Keratinocyte (primary cell): Measurements from ENCODE around the gene PTPRZ1. TPM values are rescaled to one million over a fixed set of nuclear protein-coding genes. Genes with fewer than 3 reads are reported as not detected.

ENCODE experiments used
- DNase-seq: peaks from one replicate; pipeline ENCODE4 v3.0.0-alpha.2; 2011; ENCODE audit warnings: low read depth, missing footprints, low spot score
- FAIRE-seq: peaks from 2 replicates; lab custom pipeline; 2011; peaks lifted over from hg19 to GRCh38; lab: Jason Lieb, UNC
- H2AFZ ChIP-seq: 2 replicates; pipeline ENCODE4 v1.6.0; 2012; ENCODE audit warnings: low read length, control low read depth, inconsistent platforms; ENCODE audit not compliant: control insufficient read depth
- H3K27ac ChIP-seq: 2 replicates; pipeline ENCODE4 v1.5.1; 2011; ENCODE audit warnings: low read length; ENCODE audit not compliant: control insufficient read depth, insufficient read depth
- H3K27me3 ChIP-seq: 3 replicates; pipeline ENCODE4 v1.6.0; 2011; ENCODE audit warnings: low read length; ENCODE audit not compliant: control insufficient read depth, insufficient read depth; ENCODE audit errors: extremely low read depth
- H3K36me3 ChIP-seq, 2 experiments: 2 replicates in 1 of 2; 3 replicates in 1 of 2; pipeline ENCODE4 v1.5.1; 2011; ENCODE audit warnings: low read length in 2 of 2, mild to moderate bottlenecking in 1 of 2; ENCODE audit not compliant: control insufficient read depth in 2 of 2, insufficient read depth in 2 of 2; ENCODE audit errors: extremely low read depth in 1 of 2
- H3K4me1 ChIP-seq: 3 replicates; pipeline ENCODE4 v1.5.1; 2011; ENCODE audit warnings: low read length; ENCODE audit not compliant: control insufficient read depth, insufficient read depth; ENCODE audit errors: extremely low read depth
- H3K4me2 ChIP-seq: 3 replicates; pipeline ENCODE4 v1.6.0; 2011; ENCODE audit warnings: low read depth, low read length; ENCODE audit not compliant: control insufficient read depth, insufficient read depth; ENCODE audit errors: extremely low read depth
- H3K4me3 ChIP-seq, 3 experiments: fragments of 200-600 bp in 1 of 3; sonication (generic) in 1 of 3; 2 replicates in 2 of 3; 3 replicates in 1 of 3; pipeline ENCODE4 v1.5.1; 2011 to 2016; ENCODE audit warnings: low read length in 3 of 3, mild to moderate bottlenecking in 3 of 3, control low read depth in 2 of 3, inconsistent platforms in 1 of 3, low read depth in 1 of 3, mixed read lengths in 1 of 3, mixed run types in 1 of 3, moderate library complexity in 1 of 3; ENCODE audit not compliant: control insufficient read depth in 2 of 3, insufficient read depth in 2 of 3; ENCODE audit errors: extremely low read depth in 1 of 3
- H3K79me2 ChIP-seq: 2 replicates; pipeline ENCODE4 v1.6.0; 2012; ENCODE audit warnings: low read length; ENCODE audit not compliant: control insufficient read depth, insufficient read depth
- H3K9ac ChIP-seq: 3 replicates; pipeline ENCODE4 v1.6.0; 2011; ENCODE audit warnings: low read length; ENCODE audit not compliant: control insufficient read depth, insufficient read depth; ENCODE audit errors: extremely low read depth
- H3K9me1 ChIP-seq: 3 replicates; pipeline ENCODE4 v1.6.0; 2011; ENCODE audit warnings: low read length; ENCODE audit not compliant: control insufficient read depth, insufficient read depth; ENCODE audit errors: extremely low read depth
- H3K9me3 ChIP-seq: 2 replicates; pipeline ENCODE4 v1.5.1; 2012; ENCODE audit warnings: low read depth, low read length; ENCODE audit not compliant: control insufficient read depth
- H4K20me1 ChIP-seq: 3 replicates; pipeline ENCODE4 v1.6.0; 2011; ENCODE audit warnings: low read length; ENCODE audit not compliant: control insufficient read depth, insufficient read depth; ENCODE audit errors: extremely low read depth
- EZH2 ChIP-seq: IDR thresholded peaks from one replicate; pipeline ENCODE4 v1.6.1; 2012; ENCODE audit warnings: inconsistent platforms, mild to moderate bottlenecking, low read length, moderate library complexity
- dilution Hi-C: fragments of 300-500 bp; cut with MboI; formaldehyde crosslinking; loops from one replicate; pipeline ENCODE4 v1.7.0; 2020; ENCODE audit warnings: low sequenced_read_pairs; ENCODE audit not compliant: extremely low pct_ligation_motif_present
- polyA plus RNA-seq, 5 experiments: library from polyadenylated mRNA; depleted of rRNA in 3 of 5; stranded (reverse) in 3 of 5; stranded (forward) in 1 of 5; unstranded in 1 of 5; fragments of >200 nt; gene quantifications; 1 replicate in 1 of 5; 2 replicates in 3 of 5; 3 replicates in 1 of 5; pipeline versions ENCODE4 v1.2.1 to v1.2.3, GENCODE V29; 2011 to 2012; ENCODE audit warnings: missing spikeins in 2 of 5, low read depth in 1 of 5, low replicate concordance in 1 of 5
- TF ChIP-seq, protein P1 (sequence below), 3 experiments: IDR thresholded peaks in 1 of 3; conservative IDR thresholded peaks in 1 of 3; optimal IDR thresholded peaks in 1 of 3; 2 replicates in 2 of 3; 3 replicates in 1 of 3; pipeline versions ENCODE3 to v1.5.1; 2011; ENCODE audit warnings: low read length in 3 of 3, mild to moderate bottlenecking in 3 of 3, moderate library complexity in 2 of 3, control low read depth in 1 of 3, inconsistent platforms in 1 of 3; ENCODE audit not compliant: insufficient read depth in 2 of 3; ENCODE audit errors: extremely low read depth in 1 of 3

PTPRZ1 gene
- polyA plus RNA-seq, 1 donor (not counting 4 experiments of a cell fraction or from before 2014, with no cell fraction given), result 58.3 TPM

DNA sequence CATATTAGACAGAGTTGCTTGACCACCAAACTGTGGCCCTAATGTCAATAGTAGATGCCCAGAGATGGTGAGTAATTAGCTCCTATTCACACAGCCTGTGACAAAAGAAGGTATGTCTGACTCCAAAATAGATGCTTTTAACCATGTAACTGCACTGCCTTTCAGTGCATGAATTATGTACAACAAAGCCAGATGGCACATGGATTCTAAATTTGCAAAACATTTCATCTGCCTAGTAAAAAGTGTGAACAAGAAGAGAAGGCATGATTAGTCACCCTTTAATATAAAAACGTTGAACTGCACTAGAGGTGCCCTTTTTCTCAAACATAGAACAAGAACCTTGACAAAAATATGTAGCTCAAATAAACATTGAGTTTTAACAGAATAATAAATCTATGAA is 35.5 kb upstream of the PTPRZ1 start:
- H3K79me2 ChIP-seq, result no peaks in the 10 kb centered on the region

DNA sequence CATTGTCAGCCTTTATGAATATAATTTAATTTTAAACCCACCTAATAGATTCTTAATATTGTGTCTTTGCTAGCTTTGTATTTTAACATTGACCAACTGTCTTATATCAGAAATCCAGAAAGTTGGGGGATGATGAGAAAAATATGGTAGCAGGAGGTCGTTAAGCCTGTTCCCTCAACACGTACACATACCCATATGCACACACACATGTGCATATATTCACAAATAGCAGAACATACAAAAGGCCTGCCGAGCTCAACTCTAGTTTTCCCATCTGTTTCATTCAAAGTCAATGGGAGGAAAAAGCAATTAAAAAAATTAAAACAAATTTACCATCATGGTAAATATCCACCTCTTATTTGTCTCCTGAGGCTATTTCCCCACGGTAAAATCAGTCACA is 25.9 kb upstream of the PTPRZ1 start:
- no peaks in the 10 kb centered on the region for H3K4me1 ChIP-seq
- H3K4me3 ChIP-seq, result no peak overlapping the region
- H3K27ac ChIP-seq, result no peak overlapping the region
- no peak for TF ChIP-seq EZH2
- TF ChIP-seq, protein P1, sequence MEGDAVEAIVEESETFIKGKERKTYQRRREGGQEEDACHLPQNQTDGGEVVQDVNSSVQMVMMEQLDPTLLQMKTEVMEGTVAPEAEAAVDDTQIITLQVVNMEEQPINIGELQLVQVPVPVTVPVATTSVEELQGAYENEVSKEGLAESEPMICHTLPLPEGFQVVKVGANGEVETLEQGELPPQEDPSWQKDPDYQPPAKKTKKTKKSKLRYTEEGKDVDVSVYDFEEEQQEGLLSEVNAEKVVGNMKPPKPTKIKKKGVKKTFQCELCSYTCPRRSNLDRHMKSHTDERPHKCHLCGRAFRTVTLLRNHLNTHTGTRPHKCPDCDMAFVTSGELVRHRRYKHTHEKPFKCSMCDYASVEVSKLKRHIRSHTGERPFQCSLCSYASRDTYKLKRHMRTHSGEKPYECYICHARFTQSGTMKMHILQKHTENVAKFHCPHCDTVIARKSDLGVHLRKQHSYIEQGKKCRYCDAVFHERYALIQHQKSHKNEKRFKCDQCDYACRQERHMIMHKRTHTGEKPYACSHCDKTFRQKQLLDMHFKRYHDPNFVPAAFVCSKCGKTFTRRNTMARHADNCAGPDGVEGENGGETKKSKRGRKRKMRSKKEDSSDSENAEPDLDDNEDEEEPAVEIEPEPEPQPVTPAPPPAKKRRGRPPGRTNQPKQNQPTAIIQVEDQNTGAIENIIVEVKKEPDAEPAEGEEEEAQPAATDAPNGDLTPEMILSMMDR (optimal IDR thresholded peaks at IDR 0.05 in 1 of 3, IDR thresholded peaks at IDR 0.05 in 1 of 3, conservative IDR thresholded peaks at IDR 0.05 in 1 of 3; ENCODE audit: extremely low read depth in 1 of 3, insufficient read depth in 2 of 3, low read length in 3 of 3), result no peak
- no peak for DNase-seq
- no peak overlapping the region for H3K9ac ChIP-seq
- H3K36me3 ChIP-seq, result no peaks in the 10 kb centered on the region
- dilution Hi-C loops, result no loop called here
- H4K20me1 ChIP-seq, result no peaks in the 10 kb centered on the region
- no peak for FAIRE-seq
- H3K4me2 ChIP-seq, result no peak overlapping the region
- H2AFZ ChIP-seq, result no peak overlapping the region
- no peaks in the 10 kb centered on the region for H3K79me2 ChIP-seq
- H3K9me1 ChIP-seq, result no peaks in the 10 kb centered on the region
- H3K9me3 ChIP-seq, result no peaks in the 10 kb centered on the region
- H3K27me3 ChIP-seq, result no peaks in the 10 kb centered on the region

More for the DNA sequence above, 35.5 kb upstream of the PTPRZ1 start:
- TF ChIP-seq EZH2, result no peak
- TF ChIP-seq, protein P1 (optimal IDR thresholded peaks at IDR 0.05 in 1 of 3, IDR thresholded peaks at IDR 0.05 in 1 of 3, conservative IDR thresholded peaks at IDR 0.05 in 1 of 3; ENCODE audit: extremely low read depth in 1 of 3, insufficient read depth in 2 of 3, low read length in 3 of 3), result no peak
- H2AFZ ChIP-seq, result no peak overlapping the region
- no peaks in the 10 kb centered on the region for H3K9me3 ChIP-seq
- H3K4me3 ChIP-seq, result no peak overlapping the region
- H3K27ac ChIP-seq, result no peak overlapping the region
- peaks cover under 1% of the 10 kb centered on the region for H3K4me1 ChIP-seq
- no peaks in the 10 kb centered on the region for H3K9me1 ChIP-seq
- H3K36me3 ChIP-seq, result no peaks in the 10 kb centered on the region
- DNase-seq (no peak), FAIRE-seq (no peak)
- H4K20me1 ChIP-seq, result no peaks in the 10 kb centered on the region
- dilution Hi-C loops, result no loop called here
- no peaks in the 10 kb centered on the region for H3K27me3 ChIP-seq
- H3K9ac ChIP-seq, result no peak overlapping the region
- H3K4me2 ChIP-seq, result no peak overlapping the region
